ENCODE results near the gene PDPN. TPM values are rescaled to one million over a fixed set of nuclear protein-coding genes. Genes with fewer than 3 reads are reported as not detected.

Gene PDPN
- total RNA-seq, 1 experiment from 2014 or later, result not detected

DNA sequence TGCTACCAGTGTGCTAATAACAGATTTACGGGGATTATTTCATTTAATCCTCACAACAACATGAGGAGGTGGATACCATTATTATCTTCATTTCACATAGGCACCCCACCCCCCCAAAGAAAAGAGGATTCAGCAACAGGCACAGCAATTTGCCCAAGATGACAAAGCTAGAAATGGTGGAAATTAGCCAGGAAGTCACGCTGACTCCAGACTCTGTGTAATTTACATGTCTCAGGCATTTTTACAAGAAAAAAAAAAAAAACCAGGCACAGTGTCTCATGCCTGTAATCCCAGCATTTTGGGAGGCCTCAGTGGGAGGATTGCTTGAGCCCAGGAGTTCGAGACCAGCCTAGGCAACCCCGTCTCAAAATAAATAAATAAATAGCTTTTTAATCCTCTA is 78.9 kb downstream of the PDPN start:
- no peak for DNase-seq (ENCODE audit: low spot score)
- in situ Hi-C loops (cut with HindIII; ENCODE audit: low sequenced_read_pairs), result no loop called here

DNA sequence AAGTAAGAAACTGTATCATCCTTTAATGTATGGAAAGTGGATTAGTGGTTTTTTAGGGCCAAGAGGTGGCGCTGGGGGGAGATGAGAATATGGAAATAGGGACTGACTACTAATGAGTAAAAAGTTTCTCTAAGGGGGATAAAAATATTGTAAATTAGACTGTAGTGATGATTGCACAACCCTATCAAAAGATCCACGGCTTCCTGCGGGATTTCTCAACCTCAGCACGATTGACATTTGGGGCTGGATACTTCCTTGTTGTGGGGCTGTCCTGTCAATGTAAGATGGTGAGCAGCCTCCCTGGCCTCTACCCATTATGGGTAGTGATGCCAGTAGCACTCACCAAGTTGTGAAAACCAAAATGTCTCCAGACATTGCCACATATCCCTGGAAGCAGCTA is 80.3 kb downstream of the PDPN start:
- DNase-seq (ENCODE audit: low spot score), result no peak
- in situ Hi-C loops (cut with HindIII; ENCODE audit: low sequenced_read_pairs), result no loop called here

DNA sequence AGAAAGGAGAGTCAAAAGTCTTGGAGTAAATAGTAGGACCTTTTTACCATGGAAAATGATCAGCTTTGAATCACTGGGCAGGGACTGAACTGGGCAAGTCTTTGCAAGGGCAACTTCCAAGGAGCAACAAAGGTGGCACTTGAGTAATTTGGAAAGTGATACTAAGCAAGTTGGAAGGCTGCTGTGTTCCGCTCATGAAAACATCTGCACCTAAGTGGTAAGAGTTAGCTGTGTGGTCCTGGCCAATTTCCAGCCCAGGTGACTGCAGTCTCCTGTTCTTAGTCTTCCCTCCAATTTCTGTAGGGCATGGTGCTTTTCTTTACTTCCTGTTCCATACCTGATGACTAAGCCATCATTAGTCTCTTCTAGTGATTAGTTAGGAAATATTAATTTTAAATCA is 80.8 kb downstream of the PDPN start:
- in situ Hi-C loops (cut with HindIII; ENCODE audit: low sequenced_read_pairs), result no loop called here
- no peak for DNase-seq (ENCODE audit: low spot score)

DNA sequence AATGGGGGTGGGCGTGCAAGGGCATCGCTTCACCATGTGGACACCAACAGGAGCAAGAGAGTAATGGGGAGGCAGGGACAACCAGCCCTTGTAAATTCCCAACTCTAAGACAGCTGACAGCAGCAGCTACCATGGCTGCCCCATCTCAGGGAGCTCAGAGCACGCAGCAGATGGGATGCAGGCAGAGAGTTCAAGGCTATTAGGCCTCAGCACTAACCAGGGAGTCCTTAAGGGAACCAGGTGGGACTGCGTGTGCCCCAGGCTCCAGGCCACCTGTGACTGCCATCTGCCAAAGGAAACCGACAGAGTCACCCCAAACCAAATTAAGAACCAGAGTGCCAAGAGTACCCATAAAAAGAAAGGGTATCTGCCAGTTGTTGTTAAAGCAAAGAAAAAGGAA is 82.7 kb downstream of the PDPN start:
- DNase-seq (ENCODE audit: low spot score), result no peak
- in situ Hi-C loops (cut with HindIII; ENCODE audit: low sequenced_read_pairs), result no loop called here

Other genes with a start within 250 kb of the PDPN start
- 1.5 TPM in 1 of 2 replicates, not detected in the other for gene PRAMEF14, start 236.7 kb upstream of the PDPN start, total RNA-seq (2014; rRNA removed; shearing (Covaris generic))
- not detected in 2 replicates for gene PRAMEF19, start 211.9 kb upstream of the PDPN start, total RNA-seq (2014; rRNA removed; shearing (Covaris generic))
- gene PRAMEF17, start 194.2 kb upstream of the PDPN start, total RNA-seq (2014; rRNA removed; shearing (Covaris generic)), result not detected in 2 replicates
- gene PRAMEF20, start 173.4 kb upstream of the PDPN start, total RNA-seq (2014; rRNA removed; shearing (Covaris generic)), result not detected in 2 replicates
- not detected in 2 replicates for gene LRRC38, start 69.8 kb upstream of the PDPN start, total RNA-seq (2014; rRNA removed; shearing (Covaris generic))
- gene PRDM2, start 116.4 kb downstream of the PDPN start, total RNA-seq (2014; rRNA removed; shearing (Covaris generic)), result 1.1 and 7.9 TPM in 2 replicates